NCI-H345 treated with DMSO at 0.1 percent for 48 hours (cell line): ENCODE measurements around the gene NCF4.

Experiments used
- DNase-seq: peaks from one replicate; lab custom pipeline; 2025; ENCODE audit not compliant: unreplicated experiment; lab: John Stamatoyannopoulos, UW

NCF4 gene

DNA sequence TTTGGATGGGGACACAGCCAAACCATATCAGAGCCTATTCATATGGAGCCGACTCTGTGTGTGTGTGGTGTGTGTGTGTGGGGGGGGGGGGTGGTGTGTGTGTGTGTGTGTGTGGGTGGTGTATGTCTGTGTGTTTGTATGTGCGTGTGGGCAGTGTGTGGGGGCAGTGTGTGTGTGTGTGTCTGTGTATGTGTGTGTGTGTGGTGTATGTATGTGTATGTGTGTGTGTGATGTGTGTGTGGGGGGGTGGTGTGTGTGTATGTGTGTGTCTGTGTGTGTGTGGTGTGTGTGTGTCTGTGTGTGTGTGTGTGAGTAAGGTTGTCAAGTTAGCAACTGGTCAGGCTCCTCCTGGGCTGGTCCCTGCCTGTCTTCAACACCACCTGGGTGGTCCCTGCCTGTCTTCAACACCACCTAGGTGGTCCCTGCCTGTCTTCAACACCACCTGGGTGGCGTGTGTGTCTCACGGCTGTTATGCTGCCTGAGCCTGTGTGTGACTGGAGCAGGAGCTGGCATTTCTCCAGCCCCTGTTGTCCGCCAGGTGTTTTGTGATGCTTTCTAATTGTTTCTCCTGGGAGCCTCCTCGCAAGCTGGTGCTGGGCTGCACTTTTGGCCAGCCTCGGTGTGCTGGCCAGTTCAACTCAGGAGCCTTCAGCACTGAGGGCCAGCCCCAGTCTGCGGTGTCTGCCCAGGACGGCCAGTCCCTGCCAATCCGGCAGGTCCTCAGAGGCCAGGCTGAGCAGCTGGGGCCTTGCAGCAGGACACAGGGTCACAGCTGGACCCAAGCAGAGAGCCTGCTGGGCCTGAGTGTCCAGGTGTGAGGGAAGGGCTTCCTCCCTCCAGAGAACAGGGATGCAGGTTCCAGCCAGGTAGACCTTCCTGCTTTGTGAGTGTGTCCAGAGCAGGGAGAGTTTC lies 22.4 kb upstream of the NCF4 start:
- peak; percentile 6 for DNase-seq

- DNase-seq = no peak
These were observed 21.3 kb upstream of the NCF4 start for GRCh38 chr22:36839356-36840073.

DNA sequence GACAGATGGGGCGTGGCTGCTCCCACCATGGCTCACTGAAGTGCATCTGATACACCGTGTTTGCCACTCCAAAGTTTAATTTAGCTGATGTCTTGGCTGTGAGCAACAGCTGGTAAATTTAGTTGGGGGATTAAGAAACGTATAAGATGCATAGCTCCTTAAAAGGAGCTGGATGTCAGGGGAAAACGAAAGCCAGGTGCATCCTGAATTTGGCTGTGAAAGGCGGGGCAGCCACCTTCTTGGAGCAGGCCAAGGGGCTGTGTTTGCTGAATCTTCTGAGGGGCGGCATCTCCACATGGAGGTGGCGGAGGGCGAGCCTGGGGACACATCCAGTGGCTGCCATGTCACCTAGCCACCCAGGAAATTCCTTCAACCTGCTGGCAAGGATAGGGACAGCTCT lies 20.7 kb upstream of the NCF4 start:
- no peak for DNase-seq

DNA sequence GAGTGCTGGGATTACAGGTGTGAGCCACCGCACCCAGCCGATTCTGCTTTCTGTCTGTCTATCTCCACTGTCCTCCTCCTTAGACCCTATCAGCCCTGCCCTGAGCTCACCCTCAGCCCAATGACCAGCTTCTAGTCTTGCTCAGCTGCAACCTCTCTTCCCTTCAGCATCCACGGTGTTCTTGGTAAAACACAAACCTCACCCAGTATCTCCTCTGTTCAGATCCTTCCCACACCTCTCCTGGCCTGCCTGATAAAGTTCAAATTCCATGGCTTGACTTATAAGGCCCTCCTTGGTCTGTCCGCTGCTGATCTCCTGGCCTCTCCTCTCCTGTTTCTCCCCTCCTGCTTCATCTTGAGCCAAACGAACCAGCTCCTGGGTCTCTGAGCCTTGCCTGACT lies 14.5 kb upstream of the NCF4 start:
- no peak for DNase-seq

DNA sequence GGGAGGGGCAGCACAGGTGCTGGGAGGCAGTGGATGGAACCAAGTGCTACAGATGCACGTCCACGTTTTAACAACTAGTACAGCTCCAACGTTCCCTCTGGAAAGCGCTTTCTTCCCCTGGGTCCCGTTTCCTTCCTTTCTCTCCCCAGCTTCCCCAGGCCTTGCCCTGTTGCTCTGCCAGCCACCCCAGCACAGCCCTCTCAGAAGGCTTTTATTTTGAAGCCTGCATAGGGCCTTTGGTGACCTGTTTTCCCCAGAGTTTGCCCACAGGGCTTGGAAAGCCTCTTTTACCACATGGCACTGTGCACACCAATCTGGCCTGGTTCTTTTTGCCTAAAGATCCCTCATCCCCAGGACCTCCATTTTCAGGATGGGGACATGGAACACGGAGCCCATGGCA lies 13.9 kb upstream of the NCF4 start:
- DNase-seq = no peak

GRCh38 chr22:36850056-36850455 lies 10.8 kb upstream of the NCF4 start:
- no peak for DNase-seq

- DNase-seq = no peak
These were observed 10.1 kb upstream of the NCF4 start for GRCh38 chr22:36850682-36851081.

- DNase-seq = no peak
These were observed 8.5 kb upstream of the NCF4 start for GRCh38 chr22:36852056-36852973.

GRCh38 chr22:36853407-36854099 lies 7.3 kb upstream of the NCF4 start:
- no peak for DNase-seq

DNA sequence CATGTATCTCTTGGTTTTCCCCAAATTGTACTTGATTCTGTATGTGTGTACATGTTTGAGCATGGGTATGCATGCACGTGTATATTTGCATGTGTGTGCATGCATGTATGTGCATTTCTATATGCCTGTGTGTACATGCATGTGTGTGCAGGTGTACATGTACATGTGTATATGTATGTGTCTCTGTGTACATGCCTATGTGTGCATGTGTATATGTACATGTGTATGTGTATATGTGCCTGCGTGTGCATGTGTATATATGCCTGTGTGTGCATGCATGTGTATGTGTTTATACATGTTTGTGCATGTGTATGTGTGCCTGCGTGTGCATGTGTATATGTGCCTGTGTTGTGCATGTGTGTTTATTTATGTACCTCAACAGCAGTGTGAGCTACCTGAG lies 5.3 kb upstream of the NCF4 start:
- DNase-seq = no peak

GRCh38 chr22:36856121-36856791 lies 4.5 kb upstream of the NCF4 start:
- DNase-seq = peak; percentile 51

DNA sequence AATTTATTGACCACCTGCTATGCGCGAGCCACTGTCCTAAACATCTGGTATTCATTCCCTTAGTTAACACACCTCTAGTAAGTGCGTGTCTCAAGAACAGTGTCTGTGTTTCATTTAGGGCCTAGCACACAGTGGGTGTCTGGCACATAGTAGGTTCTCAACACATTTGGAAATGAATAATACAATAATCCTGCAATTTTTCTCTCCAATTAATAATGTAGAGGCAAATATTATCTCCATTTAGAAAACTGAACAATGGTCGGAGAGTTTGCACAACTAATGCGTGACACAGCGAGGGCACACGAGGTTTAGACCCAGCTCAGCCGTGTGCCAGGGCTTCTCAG lies 4.0 kb upstream of the NCF4 start:
- DNase-seq = no peak

DNA sequence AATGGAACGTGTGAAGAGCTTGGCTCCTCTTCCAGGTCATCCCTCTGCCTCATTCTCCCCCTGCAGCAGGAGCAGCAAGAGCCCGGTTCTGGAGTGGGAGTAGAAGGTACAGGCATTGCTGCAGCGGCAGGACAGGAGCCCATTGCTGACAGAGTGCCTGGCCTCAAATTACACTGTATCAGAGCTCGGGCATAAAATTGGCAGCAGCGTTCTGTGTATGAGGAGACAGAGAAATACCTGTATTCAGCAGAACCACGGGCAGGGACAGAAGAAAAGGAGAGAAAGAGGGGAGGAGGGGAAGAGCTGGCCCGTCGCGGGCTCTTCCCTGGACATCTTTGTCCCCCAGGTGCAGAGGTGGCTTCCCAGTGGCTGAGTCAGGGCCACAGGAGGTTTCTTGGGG lies 2.6 kb upstream of the NCF4 start:
- DNase-seq = no peak

GRCh38 chr22:36858966-36859365 lies 1.8 kb upstream of the NCF4 start:
- DNase-seq = no peak

- DNase-seq = no peak
These were observed 789 bp upstream of the NCF4 start for GRCh38 chr22:36860017-36860416.

DNA sequence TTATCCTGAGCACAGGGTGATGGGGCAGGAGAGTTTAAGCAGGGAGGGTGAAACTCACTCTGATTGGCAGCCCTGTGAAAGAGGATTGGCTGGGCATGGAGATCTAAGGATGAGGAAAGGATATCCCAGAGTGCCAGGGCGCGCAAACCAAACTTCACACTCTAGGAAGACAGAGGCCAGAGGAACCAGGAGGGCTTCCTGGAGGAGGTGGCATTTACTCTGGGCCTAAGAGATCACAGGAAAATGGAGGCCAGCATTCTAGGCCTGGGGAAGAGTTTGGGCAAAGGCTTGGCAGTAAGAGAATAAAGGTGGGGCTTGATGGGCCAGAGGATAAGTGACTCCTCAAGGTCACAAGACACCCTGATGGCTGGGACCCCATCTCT lies 377 bp upstream of the NCF4 start:
- no peak for DNase-seq

- DNase-seq = no peak
These were observed 1.7 kb downstream of the NCF4 start for GRCh38 chr22:36862251-36863242.

- no peak for DNase-seq
These were observed 2.5 kb downstream of the NCF4 start for GRCh38 chr22:36863281-36863680.

GRCh38 chr22:36863979-36864378 lies 3.2 kb downstream of the NCF4 start:
- DNase-seq = no peak
